Measurements from ENCODE around the gene PTGES3. TPM values are rescaled to one million over a fixed set of nuclear protein-coding genes. Genes with fewer than 3 reads are reported as not detected.

Gene PTGES3
- total RNA-seq, 1 experiment from 2014 or later: 435 TPM

DNA sequence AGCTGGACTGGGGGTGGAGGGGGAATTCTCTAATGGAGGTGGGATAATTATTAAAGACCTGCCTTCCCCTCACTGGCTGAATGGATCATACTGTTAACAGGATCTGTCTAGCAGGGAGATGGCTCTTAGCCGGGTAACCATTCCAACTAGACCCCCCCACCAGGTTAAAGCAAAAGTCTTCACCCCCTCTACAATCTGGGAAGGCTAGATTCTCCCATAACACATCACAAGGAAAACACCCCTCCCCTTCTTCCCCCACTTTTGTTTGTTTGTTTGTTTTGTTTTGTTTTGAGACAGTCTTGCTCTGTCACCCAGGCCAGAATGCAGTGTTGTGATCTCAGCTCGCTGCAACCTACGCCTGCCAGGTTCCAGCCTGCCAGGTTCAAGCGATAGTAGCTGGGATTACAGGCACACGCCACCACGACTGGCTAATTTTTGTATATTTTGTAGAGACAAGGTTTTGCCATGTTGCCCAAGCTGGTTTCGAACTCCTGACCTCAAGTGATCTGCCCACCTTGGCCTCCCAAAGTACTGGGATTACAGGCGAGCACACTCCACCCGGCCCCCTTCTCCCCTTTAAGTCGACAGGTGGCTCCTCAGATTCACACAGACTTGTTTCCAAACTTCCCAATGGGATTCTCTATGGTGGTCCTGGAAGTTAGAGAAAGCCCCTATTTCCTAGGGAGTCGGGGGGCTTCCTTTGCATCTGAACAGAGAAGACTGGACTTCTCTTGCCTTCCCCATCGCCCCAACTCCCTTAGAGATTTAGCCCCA lies 54.4 kb downstream of the PTGES3 start:
- Histone ChIP-seq H4K91ac (ENCODE audit: insufficient read length, low read depth, low read length) (no peak overlapping the region), H3K79me1 (ENCODE audit: insufficient read depth, low read depth, low read length, poor library complexity, severe bottlenecking) (no peaks in the 10 kb centered on the region), H3K56ac (ENCODE audit: insufficient read length, low read depth, low read length) (no peak overlapping the region), H2BK20ac (ENCODE audit: low read depth, low read length, poor library complexity, severe bottlenecking) (no peak overlapping the region), H2AK5ac (ENCODE audit: insufficient read length, low read length) (no peak overlapping the region), H4K5ac (ENCODE audit: insufficient read length, low read depth, low read length) (no peak overlapping the region), H3K27me3 (ENCODE audit: insufficient read depth, low read length) (no peaks in the 10 kb centered on the region), H3K9me3 (ENCODE audit: control insufficient read depth, low read depth, low read length) (no peaks in the 10 kb centered on the region), H3K27ac (ENCODE audit: insufficient read length, low read depth, low read length) (no peak overlapping the region), H3K18ac (ENCODE audit: insufficient read length, low read depth, low read length) (no peak overlapping the region), H2BK12ac (ENCODE audit: insufficient read length, low read depth, low read length) (no peak overlapping the region), H3K4me1 (ENCODE audit: insufficient read depth, low read length) (peaks cover 14% of the 10 kb centered on the region; the same call in 1 of the 2 replicates), H2BK15ac (ENCODE audit: low read depth, low read length) (no peak overlapping the region), H3T11ph (ENCODE audit: low read length) (no peak overlapping the region), H4K20me1 (ENCODE audit: control insufficient read depth, insufficient read depth, insufficient read length) (no peaks in the 10 kb centered on the region), H3K14ac (ENCODE audit: insufficient read depth, low read length) (no peak overlapping the region), H3K4ac (ENCODE audit: low read depth, low read length) (no peak overlapping the region), H3K23ac (ENCODE audit: insufficient read length, low read depth, low read length) (no peak overlapping the region), H2BK5ac (ENCODE audit: insufficient read length, low read length) (no peak overlapping the region), H4K8ac (replicated peaks; ENCODE audit: insufficient read length, low read depth, low read length) (no peak overlapping the region), H3K79me2 (ENCODE audit: insufficient read depth, low read length) (peaks cover 4% of the 10 kb centered on the region; the same call in 1 of the 2 replicates), H3K9ac (ENCODE audit: extremely low read depth, insufficient read length, low read length) (no peak overlapping the region), H2BK120ac (ENCODE audit: low read depth, low read length, poor library complexity, severe bottlenecking) (no peak overlapping the region), H3K23me2 (ENCODE audit: insufficient read length, low read depth, low read length, poor library complexity, severe bottlenecking) (peaks cover 33% of the 10 kb centered on the region), H3K4me2 (ENCODE audit: insufficient read depth, insufficient read length, low read length) (peak overlapping the region; percentile 90), H2AFZ (ENCODE audit: low read length) (no peak overlapping the region)
- Mint-ChIP-seq H3K9me3 (peaks cover 0 to 6% of the 10 kb centered on the region in 2 experiments; a peak in 1 of 5 replicates), H3K4me3 (peak overlapping the region; percentile 92 to 95), H3K36me3 (ENCODE audit: insufficient read depth in 1 of 3, low read depth in 3 of 3) (peaks cover 9 to 17% (median 11%) of the 10 kb centered on the region in 3 experiments; a peak in 6 of 7 replicates), H3K4me1 (peaks cover 70 to 74% of the 10 kb centered on the region in 2 experiments), H3K27me3 (ENCODE audit: low read depth) (no peaks in the 10 kb centered on the region), H3K27ac (peak overlapping the region; percentile 91 to 99 (median 98))
- no CpG with 5 or more reads among the region's 12 CpGs for whole genome bisulfite sequencing (ENCODE audit: extremely low coverage, insufficient read length, low lambda C conversion rate)
- no peak for DNase-seq
- TF ChIP-seq CTCF (conservative IDR thresholded peaks at IDR 0.05): no peak

Data from H9 (cell line).